NT2/D1 (cell line): ENCODE results near the gene PLEKHJ1.

Experiments
- SUZ12 ChIP-seq: IDR thresholded peaks from 2 replicates; pipeline ENCODE4 v1.6.1; 2011; ENCODE audit not compliant: insufficient read length, insufficient read depth; ENCODE audit errors: extremely low read depth
- YY1 ChIP-seq: IDR thresholded peaks from 2 replicates; pipeline ENCODE4 v1.6.1; 2011; ENCODE audit not compliant: insufficient read length, insufficient read depth
- ZNF274 ChIP-seq: IDR thresholded peaks from 2 replicates; pipeline ENCODE4 v1.6.1; 2011; ENCODE audit warnings: mild to moderate bottlenecking, low read depth, low read length

DNA sequence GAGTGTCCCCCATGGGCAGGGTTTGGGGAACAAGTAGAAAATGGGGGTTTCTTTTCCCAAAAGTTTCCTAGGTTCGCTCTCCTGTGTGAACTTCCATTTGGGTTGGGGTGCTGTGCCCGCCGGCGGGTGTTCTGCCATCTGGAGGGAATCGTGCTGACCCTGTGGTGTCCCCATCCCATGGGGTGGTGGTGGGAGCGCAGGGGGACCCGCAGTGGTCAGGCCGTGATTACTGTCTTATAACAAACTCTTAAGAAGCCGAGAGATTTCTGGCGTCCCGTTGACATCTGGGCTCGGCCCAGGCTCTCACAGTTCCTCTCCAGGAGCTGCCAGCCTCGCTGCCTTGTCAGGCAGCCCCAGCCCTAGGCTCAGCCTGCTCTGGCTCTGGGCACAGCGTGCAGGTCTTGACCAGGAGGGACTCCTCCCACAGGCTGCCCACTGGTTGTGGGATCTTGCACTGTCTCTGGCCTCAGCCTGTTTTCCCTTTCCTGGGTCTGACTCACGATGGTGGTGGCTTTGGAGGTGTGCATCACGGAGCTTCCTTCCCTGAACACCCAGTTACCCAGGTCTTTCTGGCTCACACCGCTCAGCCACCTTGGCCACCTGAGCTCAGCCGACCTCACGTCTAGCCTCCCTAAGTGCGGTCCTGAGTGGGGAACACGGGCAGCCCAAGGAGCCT lies 34.5 kb downstream of the PLEKHJ1 start:
- no peak for TF ChIP-seq SUZ12
- no peak for TF ChIP-seq ZNF274
- TF ChIP-seq YY1: no peak
